ENCODE measurements around the gene DEFB110. TPM values are rescaled to one million over a fixed set of nuclear protein-coding genes. Genes with fewer than 3 reads are reported as not detected.

The DEFB110 gene
- not detected in 2 replicates for total RNA-seq (2014; rRNA removed; shearing (Covaris generic); ENCODE audit: low replicate concordance)

DNA sequence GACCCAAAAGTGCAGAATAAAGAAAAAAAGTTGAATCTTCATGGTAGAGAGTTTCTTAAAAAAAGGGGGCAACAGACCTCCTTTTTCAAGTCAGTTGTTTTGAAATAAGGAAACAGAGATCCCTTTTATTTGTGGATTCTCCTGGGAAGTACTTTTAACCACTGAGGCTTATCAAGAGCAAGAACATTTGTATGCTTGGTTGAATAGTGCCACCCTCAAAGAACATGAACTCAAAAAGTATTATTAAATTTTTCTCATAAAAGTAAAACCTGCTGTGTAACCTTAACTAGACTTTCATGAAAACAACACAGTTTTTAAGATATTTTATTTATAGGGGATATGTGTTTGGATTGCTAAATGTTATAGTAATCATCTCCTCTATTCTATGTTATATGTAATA is at the start of gene DEFB110:
Gene DEFB110, minus strand, starts transcription at position 101 of the 400 bp plus-strand sequence. Its CDS starts 59 bp downstream, at position 42.
- Histone ChIP-seq H3K27ac (ENCODE audit: low read length) (no peak within 1 kb of the TSS), H3K9ac (ENCODE audit: low read length) (no peak within 1 kb of the TSS), H3K4me2 (ENCODE audit: low read depth, low read length, poor library complexity, severe bottlenecking) (no peak within 1 kb of the TSS), H3K4me1 (ENCODE audit: low read length) (no peaks in the 10 kb centered on the region), H3K4me3 (ENCODE audit: low read length) (no peak within 1 kb of the TSS), H3K27me3 (ENCODE audit: low read length) (no peaks in the 10 kb centered on the region), H3K36me3 (ENCODE audit: insufficient read depth, low read length) (no peaks in the 10 kb centered on the region), H3K9me2 (replicated peaks; ENCODE audit: insufficient read depth, low read length) (no peaks in the 10 kb centered on the region), H2AFZ (ENCODE audit: low read length) (no peak within 1 kb of the TSS), H4K20me1 (ENCODE audit: insufficient read depth, low read depth, low read length) (no peaks in the 10 kb centered on the region), H3K79me2 (ENCODE audit: low read length) (no peaks in the 10 kb centered on the region), H3K9me3 (ENCODE audit: low read length) (peaks cover 4% of the 10 kb centered on the region; the same call in 1 of the 2 replicates)
- DNase-seq, result no peak

GRCh38 chr6:50070101-50070500 is 48.3 kb upstream of the DEFB110 start:
- Histone ChIP-seq H3K4me1 (ENCODE audit: low read length) (no peaks in the 10 kb centered on the region), H2AFZ (ENCODE audit: low read length) (no peak overlapping the region), H3K4me2 (ENCODE audit: low read depth, low read length, poor library complexity, severe bottlenecking) (no peak overlapping the region), H3K79me2 (ENCODE audit: low read length) (no peaks in the 10 kb centered on the region), H3K36me3 (ENCODE audit: insufficient read depth, low read length) (no peaks in the 10 kb centered on the region), H3K9me3 (ENCODE audit: low read length) (peaks cover 8% of the 10 kb centered on the region; the same call in 1 of the 2 replicates), H3K27ac (ENCODE audit: low read length) (no peak overlapping the region), H3K4me3 (ENCODE audit: low read length) (no peak overlapping the region), H3K9ac (ENCODE audit: low read length) (no peak overlapping the region), H3K9me2 (replicated peaks; ENCODE audit: insufficient read depth, low read length) (no peaks in the 10 kb centered on the region), H3K27me3 (ENCODE audit: low read length) (no peaks in the 10 kb centered on the region), H4K20me1 (ENCODE audit: insufficient read depth, low read depth, low read length) (no peaks in the 10 kb centered on the region)
- no peak for DNase-seq

DNA sequence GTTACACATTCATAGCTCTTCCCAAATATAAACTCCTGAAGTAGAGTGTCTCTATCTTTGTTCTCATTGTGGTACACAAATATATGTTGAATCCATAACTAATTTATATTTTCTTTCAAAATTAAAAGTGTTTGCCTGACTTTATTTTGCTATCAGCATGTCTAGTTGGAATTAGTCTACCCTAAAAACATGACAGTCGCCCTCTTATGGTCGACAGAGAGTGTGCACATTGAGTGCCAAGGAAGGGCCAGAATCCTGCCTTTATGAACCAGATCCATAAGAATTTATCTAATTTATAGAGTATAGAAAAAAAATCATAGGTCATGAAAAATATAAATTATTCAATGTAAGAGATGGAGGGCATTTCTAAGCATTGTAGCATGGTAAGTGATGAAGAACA is 40.3 kb upstream of the DEFB110 start:
- Histone ChIP-seq H3K4me3 (ENCODE audit: low read length) (no peak overlapping the region), H3K4me2 (ENCODE audit: low read depth, low read length, poor library complexity, severe bottlenecking) (no peak overlapping the region), H3K4me1 (ENCODE audit: low read length) (no peaks in the 10 kb centered on the region), H2AFZ (ENCODE audit: low read length) (no peak overlapping the region), H3K9me3 (ENCODE audit: low read length) (no peaks in the 10 kb centered on the region; the same call in 1 of the 2 replicates), H4K20me1 (ENCODE audit: insufficient read depth, low read depth, low read length) (no peaks in the 10 kb centered on the region), H3K27ac (ENCODE audit: low read length) (no peak overlapping the region), H3K9me2 (replicated peaks; ENCODE audit: insufficient read depth, low read length) (no peaks in the 10 kb centered on the region; the same call in 1 of the 2 replicates), H3K27me3 (ENCODE audit: low read length) (no peaks in the 10 kb centered on the region), H3K9ac (ENCODE audit: low read length) (no peak overlapping the region), H3K79me2 (ENCODE audit: low read length) (no peaks in the 10 kb centered on the region), H3K36me3 (ENCODE audit: insufficient read depth, low read length) (no peaks in the 10 kb centered on the region)
- DNase-seq, result peak; percentile 46

- Histone ChIP-seq H3K27ac (ENCODE audit: low read length) (no peak overlapping the region), H3K9me3 (ENCODE audit: low read length) (no peaks in the 10 kb centered on the region), H3K79me2 (ENCODE audit: low read length) (no peaks in the 10 kb centered on the region), H3K9ac (ENCODE audit: low read length) (no peak overlapping the region), H3K4me2 (ENCODE audit: low read depth, low read length, poor library complexity, severe bottlenecking) (no peak overlapping the region), H3K4me3 (ENCODE audit: low read length) (no peak overlapping the region), H4K20me1 (ENCODE audit: insufficient read depth, low read depth, low read length) (no peaks in the 10 kb centered on the region), H3K9me2 (replicated peaks; ENCODE audit: insufficient read depth, low read length) (no peaks in the 10 kb centered on the region), H3K36me3 (ENCODE audit: insufficient read depth, low read length) (no peaks in the 10 kb centered on the region), H3K27me3 (ENCODE audit: low read length) (no peaks in the 10 kb centered on the region), H2AFZ (ENCODE audit: low read length) (no peak overlapping the region), H3K4me1 (ENCODE audit: low read length) (no peaks in the 10 kb centered on the region)
- DNase-seq, result no peak
These were observed 34.4 kb upstream of the DEFB110 start for GRCh38 chr6:50056242-50056641.

DNA sequence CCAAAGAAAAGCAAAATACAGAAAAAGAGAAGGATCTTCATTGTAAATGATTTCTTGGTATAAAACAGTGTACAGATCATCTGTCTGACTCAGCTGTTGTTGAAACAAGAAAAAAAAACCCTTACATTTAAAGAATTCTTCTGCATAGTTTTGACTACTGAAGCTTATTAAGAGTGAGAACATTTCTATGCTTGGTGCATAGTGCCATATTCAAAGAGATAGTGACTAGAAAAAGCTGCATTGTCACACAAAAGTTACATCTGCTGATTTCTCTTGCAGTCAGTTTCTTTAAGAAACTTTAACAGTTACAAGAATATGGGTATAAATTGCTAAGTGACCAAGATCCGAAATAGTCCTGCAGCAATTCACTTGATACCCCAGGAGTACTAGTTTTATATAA is 28.0 kb upstream of the DEFB110 start, which contains the start of gene DEFB112:
Gene DEFB112, minus strand, starts transcription at position 101 of the 400 bp plus-strand sequence. Its CDS starts 60 bp downstream, at position 41.
- DNase-seq, result no peak
- H3K27me3 ChIP-seq (ENCODE audit: low read length), result no peaks in the 10 kb centered on the region
- H3K4me2 ChIP-seq (ENCODE audit: low read depth, low read length, poor library complexity, severe bottlenecking), result no peak within 1 kb of the TSS
- H3K79me2 ChIP-seq (ENCODE audit: low read length), result no peaks in the 10 kb centered on the region
- no peak within 1 kb of the TSS for H3K9ac ChIP-seq (ENCODE audit: low read length)
- H3K9me3 ChIP-seq (ENCODE audit: low read length), result no peaks in the 10 kb centered on the region
- H3K4me3 ChIP-seq (ENCODE audit: low read length), result no peak within 1 kb of the TSS
- H4K20me1 ChIP-seq (ENCODE audit: insufficient read depth, low read depth, low read length), result no peaks in the 10 kb centered on the region
- no peak within 1 kb of the TSS for H3K27ac ChIP-seq (ENCODE audit: low read length)
- H2AFZ ChIP-seq (ENCODE audit: low read length), result no peak within 1 kb of the TSS
- no peaks in the 10 kb centered on the region for H3K9me2 ChIP-seq (replicated peaks; ENCODE audit: insufficient read depth, low read length)
- H3K36me3 ChIP-seq (ENCODE audit: insufficient read depth, low read length), result no peaks in the 10 kb centered on the region
- no peaks in the 10 kb centered on the region for H3K4me1 ChIP-seq (ENCODE audit: low read length)

GRCh38 chr6:50047026-50047425 is 25.2 kb upstream of the DEFB110 start:
- Histone ChIP-seq H3K4me1 (ENCODE audit: low read length) (no peaks in the 10 kb centered on the region), H3K9me3 (ENCODE audit: low read length) (no peaks in the 10 kb centered on the region), H2AFZ (ENCODE audit: low read length) (no peak overlapping the region), H4K20me1 (ENCODE audit: insufficient read depth, low read depth, low read length) (no peaks in the 10 kb centered on the region), H3K4me3 (ENCODE audit: low read length) (no peak overlapping the region), H3K36me3 (ENCODE audit: insufficient read depth, low read length) (no peaks in the 10 kb centered on the region), H3K79me2 (ENCODE audit: low read length) (no peaks in the 10 kb centered on the region), H3K9ac (ENCODE audit: low read length) (no peak overlapping the region), H3K4me2 (ENCODE audit: low read depth, low read length, poor library complexity, severe bottlenecking) (no peak overlapping the region), H3K9me2 (replicated peaks; ENCODE audit: insufficient read depth, low read length) (no peaks in the 10 kb centered on the region), H3K27me3 (ENCODE audit: low read length) (no peaks in the 10 kb centered on the region), H3K27ac (ENCODE audit: low read length) (no peak overlapping the region)
- no peak for DNase-seq

GRCh38 chr6:50030777-50031562 is 9.2 kb upstream of the DEFB110 start:
- Histone ChIP-seq H3K27ac (ENCODE audit: low read length) (no peak overlapping the region), H3K9me2 (replicated peaks; ENCODE audit: insufficient read depth, low read length) (no peaks in the 10 kb centered on the region), H3K4me1 (ENCODE audit: low read length) (no peaks in the 10 kb centered on the region), H3K79me2 (ENCODE audit: low read length) (no peaks in the 10 kb centered on the region), H3K9me3 (ENCODE audit: low read length) (no peaks in the 10 kb centered on the region), H2AFZ (ENCODE audit: low read length) (no peak overlapping the region), H4K20me1 (ENCODE audit: insufficient read depth, low read depth, low read length) (no peaks in the 10 kb centered on the region), H3K4me3 (ENCODE audit: low read length) (no peak overlapping the region), H3K36me3 (ENCODE audit: insufficient read depth, low read length) (no peaks in the 10 kb centered on the region), H3K9ac (ENCODE audit: low read length) (no peak overlapping the region), H3K27me3 (ENCODE audit: low read length) (no peaks in the 10 kb centered on the region), H3K4me2 (ENCODE audit: low read depth, low read length, poor library complexity, severe bottlenecking) (no peak overlapping the region)
- DNase-seq, result no peak

DNA sequence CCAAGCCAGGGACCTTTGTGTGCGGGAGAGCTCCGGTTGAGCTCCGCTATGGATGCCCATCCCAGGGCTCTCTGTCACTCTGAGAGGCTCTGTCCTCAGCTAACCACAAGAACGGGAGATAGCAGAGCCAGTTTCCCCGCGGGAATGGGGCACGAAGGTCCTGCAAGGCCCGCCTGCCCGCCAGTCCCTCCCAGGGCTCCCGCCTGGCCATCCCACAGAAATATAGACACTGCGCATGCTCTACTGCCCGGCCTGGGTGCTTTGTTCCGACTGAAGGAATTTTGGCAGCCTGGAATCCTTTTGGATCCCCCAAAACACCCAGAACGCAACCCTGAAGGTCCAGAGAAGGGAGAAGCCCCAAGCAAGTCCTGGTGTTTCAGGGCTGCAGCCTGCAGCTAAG is 8.6 kb upstream of the DEFB110 start:
- Histone ChIP-seq H3K9me3 (ENCODE audit: low read length) (no peaks in the 10 kb centered on the region), H3K4me3 (ENCODE audit: low read length) (no peak overlapping the region), H3K36me3 (ENCODE audit: insufficient read depth, low read length) (no peaks in the 10 kb centered on the region), H3K4me1 (ENCODE audit: low read length) (no peaks in the 10 kb centered on the region), H3K9ac (ENCODE audit: low read length) (no peak overlapping the region), H2AFZ (ENCODE audit: low read length) (no peak overlapping the region), H3K9me2 (replicated peaks; ENCODE audit: insufficient read depth, low read length) (no peaks in the 10 kb centered on the region), H3K79me2 (ENCODE audit: low read length) (no peaks in the 10 kb centered on the region), H3K27me3 (ENCODE audit: low read length) (no peaks in the 10 kb centered on the region), H4K20me1 (ENCODE audit: insufficient read depth, low read depth, low read length) (no peaks in the 10 kb centered on the region), H3K27ac (ENCODE audit: low read length) (no peak overlapping the region), H3K4me2 (ENCODE audit: low read depth, low read length, poor library complexity, severe bottlenecking) (no peak overlapping the region)
- no peak for DNase-seq

Measured in Karpas-422 (cell line).